Glutamatergic neuron (in vitro differentiated cells): Measurements from ENCODE around the gene TEX19. TPM values are rescaled to one million over a fixed set of nuclear protein-coding genes. Genes with fewer than 3 reads are reported as not detected.
A peak's percentile ranks its signal among the peaks of the same experiment; 100 is the strongest.

Source experiments
- DNase-seq: peaks from one replicate; pipeline ENCODE4 v3.0.0; 2022
- H3K27ac Mint-ChIP-seq: one replicate; pipeline ENCODE4 v1.8.0; 2020; ENCODE audit warnings: mild to moderate bottlenecking, mixed read lengths, inconsistent platforms; ENCODE audit not compliant: unreplicated experiment
- H3K27me3 Mint-ChIP-seq: one replicate; pipeline ENCODE4 v1.8.0; 2020; ENCODE audit warnings: mild to moderate bottlenecking, moderate library complexity, mixed read lengths, inconsistent platforms; ENCODE audit not compliant: unreplicated experiment
- H3K36me3 Mint-ChIP-seq: one replicate; pipeline ENCODE4 v1.8.0; 2020; ENCODE audit warnings: mild to moderate bottlenecking, mixed read lengths, inconsistent platforms; ENCODE audit not compliant: unreplicated experiment
- H3K4me1 Mint-ChIP-seq: one replicate; pipeline ENCODE4 v1.8.0; 2020; ENCODE audit warnings: mild to moderate bottlenecking, low read depth, mixed read lengths, inconsistent platforms; ENCODE audit not compliant: unreplicated experiment
- H3K4me3 Mint-ChIP-seq: one replicate; pipeline ENCODE4 v1.8.0; 2020; ENCODE audit warnings: mild to moderate bottlenecking, mixed read lengths, inconsistent platforms; ENCODE audit not compliant: unreplicated experiment
- H3K9me3 Mint-ChIP-seq: one replicate; pipeline ENCODE4 v1.8.0; 2020; ENCODE audit warnings: mild to moderate bottlenecking, moderate library complexity, mixed read lengths, inconsistent platforms; ENCODE audit not compliant: unreplicated experiment
- CTCF ChIP-seq: fragments of 200-600 bp; sonication (generic); IDR thresholded peaks from one replicate; pipeline ENCODE4 v1.5.0; 2021; ENCODE audit not compliant: partially characterized antibody, unreplicated experiment
- total RNA-seq: library from RNA; stranded (reverse); fragmentation: NEBNext Ultra II Directional; extraction: Animal tissue kit (Norgen Biotek cat#: 25700); gene quantifications from one replicate; pipeline ENCODE4 v1.2.1, GENCODE V29; 2021; ENCODE audit not compliant: unreplicated experiment

TEX19 gene
- total RNA-seq, 1 donor from 2014 or later, result not detected

GRCh38 chr17:82313195-82314011, 45.6 kb upstream of the TEX19 start:
- no peak overlapping the region for H3K27ac Mint-ChIP-seq
- H3K27me3 Mint-ChIP-seq, result peaks cover 9% of the 10 kb centered on the region
- no peaks in the 10 kb centered on the region for H3K9me3 Mint-ChIP-seq
- no peak for DNase-seq
- H3K4me3 Mint-ChIP-seq, result peak overlapping the region; percentile 23
- TF ChIP-seq CTCF, result no peak
- H3K36me3 Mint-ChIP-seq, result no peaks in the 10 kb centered on the region
- peaks cover 3% of the 10 kb centered on the region for H3K4me1 Mint-ChIP-seq

- peaks cover 3% of the 10 kb centered on the region for H3K4me1 Mint-ChIP-seq
- no peaks in the 10 kb centered on the region for H3K9me3 Mint-ChIP-seq
- no peak for TF ChIP-seq CTCF
- no peak overlapping the region for H3K4me3 Mint-ChIP-seq
- DNase-seq, result peak; percentile 24
- no peak overlapping the region for H3K27ac Mint-ChIP-seq
- H3K27me3 Mint-ChIP-seq, result peaks cover 6% of the 10 kb centered on the region
- H3K36me3 Mint-ChIP-seq, result no peaks in the 10 kb centered on the region
These were observed 44.9 kb upstream of the TEX19 start for GRCh38 chr17:82314012-82314726.

GRCh38 chr17:82314727-82315605, 44.1 kb upstream of the TEX19 start:
- H3K4me1 Mint-ChIP-seq, result peaks cover 3% of the 10 kb centered on the region
- no peak for DNase-seq
- H3K9me3 Mint-ChIP-seq, result no peaks in the 10 kb centered on the region
- no peaks in the 10 kb centered on the region for H3K36me3 Mint-ChIP-seq
- no peak overlapping the region for H3K4me3 Mint-ChIP-seq
- TF ChIP-seq CTCF, result no peak
- peaks cover 6% of the 10 kb centered on the region for H3K27me3 Mint-ChIP-seq
- no peak overlapping the region for H3K27ac Mint-ChIP-seq

GRCh38 chr17:82315703-82316358, 43.2 kb upstream of the TEX19 start:
- Mint-ChIP-seq H3K36me3 (no peaks in the 10 kb centered on the region), H3K27ac (no peak overlapping the region), H3K4me3 (peak overlapping the region; percentile 19), H3K9me3 (no peaks in the 10 kb centered on the region), H3K27me3 (peaks cover 6% of the 10 kb centered on the region), H3K4me1 (peaks cover 3% of the 10 kb centered on the region)
- TF ChIP-seq CTCF, result no peak
- DNase-seq, result peak; percentile 49
